Inflammatory macrophage (primary cell): ENCODE data around the gene CCDC184.
"Not testable (repeated sequence)": the region's sequence is repeated elsewhere in the genome, so short reads cannot be mapped to it uniquely, and the experiment has no call there.

Source experiments
- DNase-seq, 2 donors: peaks; one replicate each; pipeline ENCODE4 v3.0.0-alpha.2; 2020 to 2022
- total RNA-seq, 18 experiments: gene quantifications; one replicate each; lab custom pipeline; 2026; ENCODE audit warnings: mixed read lengths in 6 of 18, inconsistent platforms in 2 of 18; lab: John Stamatoyannopoulos, UW

Gene CCDC184
- total RNA-seq, result 0 to 0.13 (median 0) reads per million in 18 experiments

- peak; percentile 44 to 47 for DNase-seq
These were observed at the start of gene CCDC184 for GRCh38 chr12:48183091-48183875. TSS of gene CCDC184 (plus strand) at chr12:48183644. CDS start at chr12:48184123, 479 bp downstream.

DNA sequence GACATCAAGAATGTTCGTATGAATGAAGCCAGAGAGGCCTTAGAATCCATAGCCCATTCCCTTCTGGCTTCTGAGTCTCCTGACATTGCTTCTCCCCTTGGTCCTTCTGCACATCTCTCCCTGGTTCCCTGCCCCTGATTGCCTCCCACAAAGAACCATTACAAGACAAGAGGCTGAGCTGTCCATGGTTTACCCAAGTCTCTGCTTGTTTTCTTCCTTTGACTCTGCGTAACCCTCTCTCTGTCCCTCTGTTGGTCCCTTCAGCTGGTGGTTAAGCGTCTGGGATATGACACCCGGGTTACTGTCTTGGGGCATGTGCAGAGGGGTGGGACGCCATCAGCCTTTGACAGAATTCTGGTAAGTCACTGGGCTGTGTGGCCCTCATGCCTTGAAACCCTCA is 48.4 kb upstream of the CCDC184 start:
- DNase-seq, result no peak

DNA sequence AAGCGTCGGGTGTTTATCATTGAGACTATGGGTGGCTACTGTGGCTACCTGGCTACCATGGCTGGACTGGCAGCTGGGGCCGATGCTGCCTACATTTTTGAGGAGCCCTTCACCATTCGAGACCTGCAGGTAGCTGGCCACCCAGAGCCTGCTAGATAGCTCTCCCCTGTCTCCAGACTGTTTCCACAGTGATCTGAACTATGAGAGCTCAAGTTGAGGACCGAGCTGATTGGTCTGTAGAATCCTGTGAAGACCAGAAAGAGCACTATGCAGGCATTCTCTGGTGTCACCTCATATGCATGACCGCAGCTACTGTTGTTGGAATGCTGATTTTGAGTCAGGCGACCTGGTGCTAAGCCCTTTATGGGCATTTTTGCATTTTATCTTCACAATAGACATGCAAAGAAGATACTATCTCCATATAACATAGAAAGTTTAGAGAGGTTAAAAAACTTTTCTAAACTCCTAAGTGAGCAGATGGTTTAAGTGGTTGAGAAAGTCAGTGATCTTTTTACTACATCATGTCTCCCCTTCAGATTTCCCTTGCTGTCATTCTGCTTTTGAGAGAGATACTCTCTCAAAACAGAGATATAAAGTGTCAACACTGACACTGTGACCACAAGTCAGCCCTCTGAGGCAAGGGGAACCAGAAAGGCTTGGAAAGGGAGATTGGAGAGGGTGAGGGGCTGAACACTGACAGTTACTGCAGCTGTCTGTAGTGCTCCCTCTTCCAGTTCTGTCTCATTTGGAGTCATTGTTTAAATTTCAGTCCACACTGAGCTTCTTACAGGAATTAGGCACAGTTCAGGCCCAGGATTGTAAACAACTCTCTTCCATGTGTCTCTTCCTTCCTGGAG is 40.4 kb upstream of the CCDC184 start:
- DNase-seq, result no peak

DNA sequence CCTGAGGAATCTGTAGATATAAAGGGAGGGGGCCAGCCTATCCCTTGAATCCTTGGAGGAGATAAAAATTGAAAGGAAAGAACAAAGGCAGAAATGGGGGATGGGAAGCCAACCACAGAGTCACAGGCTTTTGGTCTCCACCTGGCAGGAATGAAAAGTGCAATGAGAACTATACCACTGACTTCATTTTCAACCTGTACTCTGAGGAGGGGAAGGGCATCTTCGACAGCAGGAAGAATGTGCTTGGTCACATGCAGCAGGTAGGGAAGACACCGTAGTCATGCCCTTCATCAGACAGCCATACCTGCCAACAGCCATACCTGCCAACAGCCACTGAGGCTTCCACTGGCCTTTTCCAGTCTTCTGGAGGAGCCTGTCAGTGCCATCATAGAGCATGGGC is 39.5 kb upstream of the CCDC184 start:
- DNase-seq, result no peak

- no peak for DNase-seq
These were observed 37.5 kb upstream of the CCDC184 start for GRCh38 chr12:48145981-48146380.

- DNase-seq, result no peak
These were observed 32.2 kb upstream of the CCDC184 start for GRCh38 chr12:48151103-48151771.

DNA sequence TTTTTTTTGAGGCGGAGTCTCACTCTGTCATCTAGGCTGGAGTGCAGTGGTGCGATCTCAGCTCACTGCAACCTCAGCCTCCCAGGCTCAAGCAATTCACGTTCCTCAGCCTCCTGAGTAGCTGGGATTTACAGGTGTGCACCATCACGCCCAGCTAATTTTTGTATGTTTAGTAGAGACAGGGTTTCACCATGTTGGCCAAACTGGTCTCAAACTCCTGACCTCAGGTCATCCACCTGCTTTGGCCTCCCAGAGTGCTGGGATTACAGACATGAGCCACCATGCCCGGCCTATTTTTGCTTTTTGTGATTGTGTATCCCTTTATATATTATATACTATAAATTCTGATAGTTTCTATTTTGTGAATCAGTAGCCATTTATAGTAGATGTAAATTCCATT is 27.7 kb upstream of the CCDC184 start:
- DNase-seq, result not testable (repeated sequence)

- DNase-seq, result no peak
These were observed 26.8 kb upstream of the CCDC184 start for GRCh38 chr12:48156652-48157017.

DNA sequence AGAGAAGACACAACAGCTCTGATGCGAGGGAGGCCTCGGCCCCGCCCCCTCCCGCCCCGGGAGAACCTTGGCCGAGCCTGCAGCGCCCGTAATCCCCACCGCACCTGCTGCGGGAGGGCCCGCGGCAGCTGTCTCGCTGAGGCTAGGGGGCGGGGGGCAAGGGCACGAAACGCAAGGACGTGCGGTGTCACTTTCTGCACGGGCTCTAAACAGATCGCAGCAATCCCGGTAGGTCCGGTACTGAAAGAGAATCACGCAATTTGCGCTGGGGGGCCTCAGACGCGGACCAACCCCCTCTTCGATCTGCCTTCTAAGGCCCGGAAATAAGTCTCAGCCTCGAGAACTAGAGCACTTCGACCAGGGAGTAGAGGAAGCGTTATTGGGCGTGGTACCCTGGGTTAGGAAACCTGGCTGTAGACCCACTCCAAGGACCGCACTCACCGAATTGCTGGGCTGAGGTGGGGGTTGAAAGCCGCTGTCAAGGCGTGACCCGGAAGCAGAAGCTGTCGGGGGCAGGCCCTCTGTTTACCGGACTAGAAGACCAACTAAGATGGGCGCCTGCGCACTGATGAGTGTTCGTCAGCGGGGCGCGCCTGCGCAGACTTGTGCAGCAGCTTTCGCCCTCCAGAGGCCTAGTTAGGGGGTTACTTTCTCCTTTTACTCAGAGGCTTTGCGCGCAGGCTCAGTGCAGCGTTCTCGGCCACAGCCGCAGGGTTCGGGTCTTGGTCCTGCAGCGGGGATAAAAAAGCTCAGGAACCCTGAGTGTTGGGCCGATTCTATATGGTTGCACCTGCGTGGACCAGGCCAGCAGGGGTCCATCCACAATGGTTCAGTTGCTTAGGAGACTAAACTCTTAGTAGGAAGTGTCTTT is 26.2 kb upstream of the CCDC184 start, which contains the start of gene ASB8:
Gene ASB8 (minus strand): TSS at position 498 of the 871 bp plus-strand sequence. CDS start 4,019 bp downstream, outside the sequence.
- DNase-seq, result peak; percentile 99

DNA sequence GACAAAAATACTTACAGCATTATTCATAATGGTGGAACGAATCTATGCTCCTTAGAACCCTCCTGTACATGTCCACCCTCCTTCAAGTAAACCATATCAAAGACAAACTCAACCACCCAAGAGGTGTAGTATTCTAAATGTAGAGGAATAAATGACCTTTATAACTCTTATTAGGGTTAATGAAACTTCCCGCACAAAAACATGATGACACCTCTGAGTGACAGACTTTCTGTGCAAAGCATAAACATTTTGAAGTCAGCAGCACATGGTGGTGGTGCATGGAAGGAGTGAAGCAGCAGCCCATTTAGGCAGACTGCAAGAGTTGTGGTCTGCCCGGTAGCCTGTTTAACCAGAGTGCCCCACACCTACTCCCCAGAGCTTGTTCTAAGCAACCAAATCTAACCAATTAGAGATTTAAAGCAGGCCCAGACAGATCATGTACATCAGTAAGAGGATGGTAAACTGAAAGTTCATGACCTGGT is 25.5 kb upstream of the CCDC184 start:
- no peak for DNase-seq

DNA sequence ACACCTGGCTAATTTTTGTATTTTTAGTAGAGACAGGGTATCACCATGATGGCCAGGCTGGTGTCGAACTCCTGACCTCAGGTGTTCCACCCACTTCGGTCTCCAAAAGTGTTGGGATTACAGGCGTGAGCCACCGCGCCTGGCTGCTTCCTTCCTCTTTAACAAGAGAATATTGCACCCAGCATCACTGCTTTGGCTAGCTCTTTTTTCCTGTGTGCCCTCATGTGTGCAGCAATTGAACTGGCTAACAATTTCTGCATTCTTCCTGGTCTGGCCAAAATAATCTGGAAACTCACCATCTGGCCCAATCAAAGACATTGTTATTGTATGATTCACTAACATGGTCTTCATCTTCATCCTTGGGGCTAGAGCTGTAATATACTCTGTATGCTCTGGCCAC is 23.4 kb upstream of the CCDC184 start:
- no peak for DNase-seq

DNA sequence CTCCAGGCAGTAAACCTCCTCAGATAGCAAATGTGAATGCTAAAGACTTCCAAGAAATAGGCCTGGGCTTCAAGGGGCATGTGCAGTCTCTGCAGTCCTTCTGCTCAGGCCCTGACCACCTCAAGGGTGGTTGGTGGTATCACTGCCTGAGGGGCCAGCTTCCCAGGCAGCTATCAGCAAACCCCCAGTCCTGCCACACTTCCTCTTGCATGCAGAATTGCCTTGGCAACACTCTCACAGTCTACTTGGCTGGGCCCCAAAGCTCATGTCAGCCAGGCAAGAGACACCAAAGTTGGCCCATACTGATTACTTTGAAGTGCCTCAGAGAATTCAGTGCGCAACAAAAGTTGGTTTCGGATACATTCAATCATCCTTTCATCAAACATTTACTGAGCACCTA is 22.6 kb upstream of the CCDC184 start:
- no peak for DNase-seq

GRCh38 chr12:48163150-48163747 is 20.2 kb upstream of the CCDC184 start:
- no peak for DNase-seq

GRCh38 chr12:48164451-48164850 is 19.0 kb upstream of the CCDC184 start:
- no peak for DNase-seq

DNA sequence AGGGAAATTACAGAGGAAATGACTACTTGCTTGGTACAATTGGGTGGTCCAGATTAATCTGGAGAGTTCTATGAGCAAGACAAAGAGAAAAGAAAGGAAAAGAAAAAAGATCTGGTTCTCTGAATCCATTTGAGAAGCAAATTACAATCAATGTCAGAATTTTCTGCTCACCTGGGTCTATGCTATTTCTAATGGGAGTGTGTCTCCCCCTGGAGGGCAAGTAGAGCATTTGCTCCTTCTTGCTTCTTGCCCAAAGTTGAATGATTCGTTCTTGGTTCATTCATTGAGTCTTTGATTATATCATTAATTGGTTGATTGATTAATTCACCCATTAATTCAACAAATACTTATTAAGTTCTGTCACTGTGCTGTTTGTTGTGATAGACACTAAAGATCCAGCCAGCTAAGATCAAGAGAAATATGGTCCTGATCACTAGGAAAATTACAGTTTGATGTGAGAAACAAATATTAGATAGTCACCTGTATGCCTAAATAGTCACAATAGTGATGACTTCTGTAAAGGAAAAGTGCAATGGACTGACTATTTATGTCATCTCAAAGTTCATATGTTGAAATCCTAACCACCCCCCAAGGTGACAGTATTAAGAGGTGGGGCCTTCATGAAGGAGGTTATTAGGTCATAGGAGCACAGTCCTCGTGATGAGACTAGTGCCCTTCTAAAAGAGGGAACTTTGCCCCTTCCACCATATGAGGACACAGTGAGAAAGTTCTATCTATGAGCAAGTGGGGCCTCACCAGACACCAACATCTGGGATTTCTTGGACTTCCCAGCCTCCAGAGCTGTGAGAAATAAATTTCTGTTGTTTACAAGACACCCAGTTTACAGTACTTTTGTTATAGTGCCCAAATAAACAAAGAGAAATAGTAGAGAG is 18.1 kb upstream of the CCDC184 start:
- peak; percentile 42 to 46 for DNase-seq

DNA sequence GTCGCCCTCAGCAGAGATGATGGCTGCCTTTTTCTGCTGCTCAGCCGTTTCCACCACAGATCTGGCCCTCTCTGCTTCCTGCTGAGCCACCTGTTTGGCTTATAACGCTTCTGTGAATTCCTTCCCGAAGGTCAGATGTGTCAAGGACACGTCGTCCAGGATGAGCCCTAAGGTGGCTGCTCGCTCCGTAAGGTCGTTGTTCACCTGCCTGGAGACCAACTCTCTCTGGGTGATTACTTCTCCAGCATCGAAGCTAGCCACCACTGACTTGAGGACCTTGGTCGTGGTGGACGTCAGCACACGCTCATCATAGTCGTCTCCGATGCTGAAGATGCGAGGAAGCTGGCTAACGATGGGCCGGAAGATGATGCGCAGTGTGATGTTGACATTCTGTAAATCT is 14.4 kb upstream of the CCDC184 start:
- no peak for DNase-seq

DNA sequence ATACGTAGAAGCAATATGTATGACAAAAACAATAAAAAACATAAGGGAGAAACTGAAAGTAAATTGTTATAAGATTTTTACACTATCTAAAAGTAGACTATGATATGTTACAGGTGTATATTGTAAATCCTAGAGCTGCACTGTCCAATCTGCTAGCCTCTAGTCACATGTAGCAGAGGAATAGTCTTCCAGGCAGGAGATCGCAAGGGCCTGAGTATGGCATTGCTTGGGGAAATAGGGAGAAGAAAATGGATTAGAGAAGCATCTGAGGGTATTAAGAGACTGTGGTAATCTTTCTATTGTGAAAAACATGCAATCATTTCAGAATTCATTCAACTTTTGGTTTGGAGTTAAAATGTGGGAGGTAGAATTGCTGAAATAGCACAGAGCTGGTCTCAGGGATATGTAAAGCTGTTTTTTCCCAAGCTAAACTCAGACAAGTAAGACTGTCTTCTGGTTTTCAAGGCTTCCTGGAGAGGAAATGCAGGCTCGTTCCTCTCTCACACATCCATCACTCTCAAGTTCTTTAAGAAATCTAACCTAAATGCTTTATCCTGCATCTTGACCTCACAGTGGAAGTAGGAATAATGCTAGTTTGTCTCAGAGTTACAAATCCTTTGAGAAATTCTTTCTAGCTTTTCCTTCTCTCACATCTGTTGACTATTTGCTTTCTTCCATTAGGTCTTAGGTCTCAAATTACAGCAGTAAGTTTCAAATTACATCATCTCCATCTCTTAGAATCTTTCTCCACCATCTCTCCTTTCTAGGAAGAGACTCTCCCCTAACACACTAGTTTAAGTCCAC is 7.6 kb upstream of the CCDC184 start:
- DNase-seq, result no peak

DNA sequence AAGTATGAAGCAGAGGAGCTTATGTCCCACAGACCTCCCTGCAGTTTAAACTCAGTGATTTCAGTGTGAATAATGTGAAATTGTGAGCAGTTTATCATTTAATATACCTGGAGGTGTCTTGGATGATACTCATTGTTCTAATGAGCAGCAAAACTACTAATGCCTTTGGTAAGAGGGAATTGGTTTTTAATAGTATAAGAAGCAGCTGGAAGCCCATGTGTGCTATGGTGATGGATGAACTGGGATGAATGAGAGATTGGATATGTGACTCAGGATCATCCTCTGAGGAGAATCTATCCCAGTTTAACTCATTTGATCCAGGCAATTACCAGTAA is 7.1 kb upstream of the CCDC184 start:
- DNase-seq, result no peak

DNA sequence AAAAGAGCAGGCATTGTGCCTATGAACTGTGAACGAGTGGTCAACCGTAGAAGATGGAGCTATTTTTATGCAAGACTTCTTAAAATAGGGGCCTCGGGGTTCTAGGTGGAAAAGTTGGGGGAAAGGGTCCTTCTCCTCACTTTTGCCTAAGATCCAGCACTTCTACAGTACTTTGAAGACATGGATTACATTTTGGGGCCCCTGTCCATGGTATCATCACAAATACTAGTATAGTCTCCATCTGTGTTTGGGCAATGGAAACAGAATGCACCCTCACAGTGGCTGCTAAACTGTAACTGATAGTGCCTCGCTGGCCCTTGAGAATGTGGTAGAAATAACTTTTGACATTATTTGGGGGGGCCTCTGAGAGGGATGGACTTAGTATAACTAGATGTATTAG is 5.5 kb upstream of the CCDC184 start:
- DNase-seq, result no peak

DNA sequence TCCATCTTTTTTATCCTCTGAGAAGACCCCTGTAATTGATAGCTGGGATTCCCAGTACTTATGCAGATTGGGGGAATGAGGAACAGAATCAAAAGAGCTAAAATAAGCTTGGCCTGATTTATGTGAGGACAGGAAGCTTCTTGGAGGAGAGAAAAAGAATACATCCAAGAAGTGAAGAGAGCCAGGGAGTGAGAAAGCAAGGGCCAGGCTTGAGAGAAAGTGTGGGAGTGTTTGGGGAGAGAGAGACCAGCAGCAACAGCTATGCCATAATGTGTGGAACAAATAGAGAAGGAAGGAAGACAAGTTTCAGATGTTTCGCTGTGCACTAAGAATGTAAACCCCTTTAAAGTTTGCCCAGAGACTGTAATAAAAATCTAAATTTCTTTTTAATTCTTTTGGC is 4.0 kb upstream of the CCDC184 start:
- no peak for DNase-seq
